Lung (tissue), 12 donors: ENCODE data around the gene CUBN. TPM values are rescaled to one million over a fixed set of nuclear protein-coding genes. Genes with fewer than 3 reads are reported as not detected.

ENCODE experiments used
- ATAC-seq: fragments of 200-7000 bp; cut with Tn5 transposase; one replicate; pipeline ENCODE4 v1.9.1; 2020; ENCODE audit warnings: moderate number of reproducible peaks; ENCODE audit not compliant: insufficient read depth, low FRiP score
- DNase-seq, 3 donors: peaks; one replicate each; pipeline ENCODE4 v3.0.0-alpha.2; 2013 to 2017
- H3K27ac ChIP-seq, 2 donors: one replicate each; pipeline ENCODE4 v1.5.1; 2013; ENCODE audit warnings: mild to moderate bottlenecking in 2 of 2, moderate library complexity in 2 of 2, control low read depth in 1 of 2, inconsistent platforms in 1 of 2, low read depth in 1 of 2, low read length in 1 of 2
- H3K27me3 ChIP-seq, 3 donors: one replicate each; pipeline ENCODE4 v1.5.1; 2013; ENCODE audit warnings: low read length in 2 of 3; ENCODE audit not compliant: control insufficient read depth in 3 of 3, insufficient read depth in 3 of 3
- H3K36me3 ChIP-seq, 4 donors: one replicate each; pipeline ENCODE4 v1.5.1; 2013; ENCODE audit warnings: low read length in 4 of 4, mild to moderate bottlenecking in 1 of 4, moderate library complexity in 1 of 4; ENCODE audit not compliant: control insufficient read depth in 4 of 4, insufficient read depth in 4 of 4
- H3K4me1 ChIP-seq, 5 donors: one replicate each; pipeline ENCODE4 v1.5.1; 2013; ENCODE audit warnings: low read length in 5 of 5, mild to moderate bottlenecking in 2 of 5, moderate library complexity in 1 of 5; ENCODE audit not compliant: control insufficient read depth in 5 of 5, insufficient read depth in 5 of 5
- H3K4me3 ChIP-seq: one replicate; pipeline ENCODE4 v1.5.1; 2013; ENCODE audit warnings: mild to moderate bottlenecking, control low read depth, moderate library complexity
- H3K9ac ChIP-seq, 2 donors: one replicate each; pipeline ENCODE4 v1.5.1; 2013; ENCODE audit warnings: low read length in 2 of 2, control low read depth in 1 of 2; ENCODE audit not compliant: insufficient read depth in 1 of 2
- H3K9me3 ChIP-seq, 4 donors: one replicate each; pipeline ENCODE4 v1.5.1; 2013; ENCODE audit warnings: low read length in 3 of 4, mild to moderate bottlenecking in 1 of 4, moderate library complexity in 1 of 4; ENCODE audit not compliant: control insufficient read depth in 4 of 4, insufficient read depth in 3 of 4
- CTCF ChIP-seq: IDR thresholded peaks from 2 replicates; pipeline ENCODE4 v1.5.1; 2012; ENCODE audit warnings: mild to moderate bottlenecking; ENCODE audit errors: control extremely low read depth, extremely low read depth
- WGBS, 2 donors: extraction: QIAGEN DNeasy Blood & Tissue Kit; methylation state at CpG; one replicate each; pipeline ENCODE4 v1.1.7; 2013; 5-methylcytosine and 5-hydroxymethylcytosine counted together
- polyA plus RNA-seq, 2 donors: library from polyadenylated mRNA; stranded (reverse); fragments of 200-250 nt; gene quantifications; one replicate each; pipeline ENCODE4 v1.2.1, GENCODE V29; 2013
- total RNA-seq, 2 donors: library from RNA; depleted of rRNA in 1 of 2; stranded (reverse); fragments of >200 nt in 1 of 2; gene quantifications; one replicate each; pipeline ENCODE4 v1.2.1, GENCODE V29; 2014 to 2021
- donor health status: control.
- donor health status: control.
- donor health status: Bipolar disorder and iron deficiency.
- donor health status: healthy.
- donor health status: DM: yes; HTN: yes; CAD: no.

The CUBN gene
- total and polyA plus RNA-seq, 4 donors: 0.33 to 5.1 (median 1.0) TPM

GRCh38 chr10:16943295-16944285, 186.0 kb downstream of the CUBN start:
- Histone ChIP-seq H3K36me3 (no peaks in the 10 kb centered on the region), H3K27me3 (no peaks in the 10 kb centered on the region), H3K27ac (no peak overlapping the region), H3K4me3 (no peak overlapping the region), H3K9ac (no peak overlapping the region), H3K9me3 (no peaks in the 10 kb centered on the region), H3K4me1 (no peaks in the 10 kb centered on the region)
- peak in 1 of 3 donors; percentile 17 for DNase-seq
- no peak for TF ChIP-seq CTCF
- ATAC-seq: no peak
- 81 to 89% methylated on average over 8 of the region's 8 CpGs for WGBS, 2 donors

GRCh38 chr10:16942381-16943078, 187.1 kb downstream of the CUBN start:
- Histone ChIP-seq H3K27ac (no peak overlapping the region), H3K9ac (no peak overlapping the region), H3K27me3 (no peaks in the 10 kb centered on the region), H3K36me3 (no peaks in the 10 kb centered on the region), H3K9me3 (no peaks in the 10 kb centered on the region), H3K4me3 (no peak overlapping the region), H3K4me1 (no peaks in the 10 kb centered on the region)
- no peak for TF ChIP-seq CTCF
- ATAC-seq (no peak), DNase-seq (no peak)
- 54 to 59% methylated on average over 4 of the region's 4 CpGs for WGBS, 2 donors

- no peak overlapping the region for H3K9ac ChIP-seq
- H3K9me3 ChIP-seq: no peaks in the 10 kb centered on the region
- no peaks in the 10 kb centered on the region for H3K27me3 ChIP-seq
- H3K36me3 ChIP-seq: no peaks in the 10 kb centered on the region
- H3K27ac ChIP-seq: no peak overlapping the region
- ATAC-seq (no peak), DNase-seq (no peak)
- no peak for TF ChIP-seq CTCF
- no peaks in the 10 kb centered on the region for H3K4me1 ChIP-seq
- no peak overlapping the region for H3K4me3 ChIP-seq
- 93 to 95% methylated on average over 4 of the region's 4 CpGs for WGBS, 2 donors
These were observed 187.7 kb downstream of the CUBN start for GRCh38 chr10:16941870-16942269.
